Measurements from ENCODE around the gene AANAT. TPM values are rescaled to one million over a fixed set of nuclear protein-coding genes. Genes with fewer than 3 reads are reported as not detected.

AANAT gene
- total RNA-seq, 1 experiment from 2014 or later, result not detected

DNA sequence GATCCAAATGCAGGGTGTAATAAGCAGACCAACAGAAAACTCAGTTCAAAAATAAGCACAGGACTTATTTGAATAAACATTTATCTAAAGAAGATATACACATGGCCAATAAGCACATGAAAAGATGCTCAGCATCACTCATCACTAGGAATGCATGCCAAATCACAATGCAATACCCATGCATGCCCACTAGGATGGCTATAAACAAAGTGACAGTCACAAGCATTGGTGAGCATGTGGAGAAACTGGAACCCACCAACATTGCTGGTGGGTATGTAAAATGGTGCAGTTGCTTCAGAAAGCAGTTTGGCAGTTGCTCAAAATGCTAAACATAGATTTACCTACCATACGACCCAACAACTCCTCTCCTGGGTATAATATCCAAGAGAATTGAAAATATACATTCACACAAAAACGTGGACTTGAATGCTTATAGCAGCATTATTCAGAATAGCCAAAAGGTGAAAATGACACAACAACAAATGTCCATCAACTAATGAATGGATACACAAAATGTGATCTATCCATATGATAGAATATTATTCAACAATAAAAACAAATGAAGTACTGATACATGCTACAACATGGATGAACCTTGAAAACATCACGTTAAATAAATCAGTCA lies 34.6 kb upstream of the AANAT start:
- DNase-seq (ENCODE audit: low read depth, low spot score) (peak; percentile 28), ATAC-seq (peak; percentile 89)

GRCh38 chr17:76433693-76434092 lies 33.7 kb upstream of the AANAT start:
- H2AFZ ChIP-seq (ENCODE audit: low read depth, low read length, poor library complexity, severe bottlenecking), result no peak overlapping the region
- no peak for DNase-seq (ENCODE audit: low read depth, low spot score)
- ChIA-PET POLR2A (no interaction called here), CTCF (no interaction called here), RAD21 (ENCODE audit: low non-redundant PET in 1 of 2, low total read pairs in 2 of 2, uncharacterized antibody in 2 of 2, unreplicated experiment in 2 of 2) (no interaction called here)
- H3K9me3 ChIP-seq (ENCODE audit: control insufficient read depth in 1 of 2, insufficient read depth in 1 of 2, low read depth in 1 of 2, low read length in 2 of 2), result no peaks in the 10 kb centered on the region
- peaks cover 93% of the 10 kb centered on the region for H3K79me2 ChIP-seq (ENCODE audit: insufficient read depth, low read length)
- intact Hi-C loops (cut with micrococcal nuclease), result no loop called here
- no peaks in the 10 kb centered on the region for H3K36me3 ChIP-seq (ENCODE audit: control insufficient read depth in 1 of 2, insufficient read depth in 2 of 2, low read length in 2 of 2)
- peaks cover 23% of the 10 kb centered on the region; the same call in 1 of the 2 replicates for H4K20me1 ChIP-seq (ENCODE audit: insufficient read depth)
- H3K4me3 ChIP-seq (replicated peaks in 1 of 2; ENCODE audit: low read depth in 1 of 2, low read length in 2 of 2), result no peak overlapping the region
- H3K27me3 ChIP-seq (ENCODE audit: insufficient read depth, low read length), result no peaks in the 10 kb centered on the region
- H3K4me2 ChIP-seq (ENCODE audit: low read length), result no peak overlapping the region
- ATAC-seq, result no peak
- H3K9ac ChIP-seq (ENCODE audit: low read length), result no peak overlapping the region
- no peak overlapping the region for H3K27ac ChIP-seq (ENCODE audit: low read depth, low read length)
- BruUV-seq (replicated peaks), result no TSS peak
- no peaks in the 10 kb centered on the region for H3K9me2 ChIP-seq (ENCODE audit: insufficient read depth)
- H3K4me1 ChIP-seq (ENCODE audit: control insufficient read depth in 1 of 2, insufficient read depth in 2 of 2, low read length in 2 of 2), result peaks cover 0 to 11% of the 10 kb centered on the region in 2 experiments; a peak in 1 of 4 replicates
- no peak for TF ChIP-seq SIN3A (IDR thresholded peaks at IDR 0.05; ENCODE audit: low read depth)
- no peak for TF ChIP-seq ZFX (IDR thresholded peaks at IDR 0.05)
- TF ChIP-seq RAD21 (IDR thresholded peaks at IDR 0.05; ENCODE audit: low read depth), result no peak
- TF ChIP-seq POLR2AphosphoS5 (IDR thresholded peaks at IDR 0.05; ENCODE audit: low read depth, low read length), result no peak
- TF ChIP-seq POLR2A (IDR thresholded peaks at IDR 0.05; ENCODE audit: borderline replicate concordance, extremely low read depth, insufficient read depth, insufficient read length), result no peak
- TF ChIP-seq SP1 (IDR thresholded peaks at IDR 0.05; ENCODE audit: low read depth), result no peak
- no peak for TF ChIP-seq REST (IDR thresholded peaks at IDR 0.05; ENCODE audit: low read depth)
- TF ChIP-seq SRF (IDR thresholded peaks at IDR 0.05; ENCODE audit: low read depth), result no peak
- TF ChIP-seq TCF7L2 (IDR thresholded peaks at IDR 0.05; ENCODE audit: borderline replicate concordance, extremely low read depth, insufficient read depth, insufficient read length), result no peak

More for the DNA sequence above, 34.6 kb upstream of the AANAT start:
- Histone ChIP-seq H3K79me2 (ENCODE audit: insufficient read depth, low read length) (peaks cover 93% of the 10 kb centered on the region), H3K27ac (ENCODE audit: low read depth, low read length) (no peak overlapping the region), H3K4me1 (ENCODE audit: control insufficient read depth in 1 of 2, insufficient read depth in 2 of 2, low read length in 2 of 2) (peaks cover 0 to 11% of the 10 kb centered on the region in 2 experiments; a peak in 1 of 4 replicates), H2AFZ (ENCODE audit: low read depth, low read length, poor library complexity, severe bottlenecking) (no peak overlapping the region), H3K27me3 (ENCODE audit: insufficient read depth, low read length) (no peaks in the 10 kb centered on the region), H3K36me3 (ENCODE audit: control insufficient read depth in 1 of 2, insufficient read depth in 2 of 2, low read length in 2 of 2) (no peaks in the 10 kb centered on the region), H3K9ac (ENCODE audit: low read length) (no peak overlapping the region), H3K4me3 (replicated peaks in 1 of 2; ENCODE audit: low read depth in 1 of 2, low read length in 2 of 2) (no peak overlapping the region), H3K4me2 (ENCODE audit: low read length) (no peak overlapping the region), H4K20me1 (ENCODE audit: insufficient read depth) (peaks cover 23% of the 10 kb centered on the region; the same call in 1 of the 2 replicates), H3K9me2 (ENCODE audit: insufficient read depth) (no peaks in the 10 kb centered on the region), H3K9me3 (ENCODE audit: control insufficient read depth in 1 of 2, insufficient read depth in 1 of 2, low read depth in 1 of 2, low read length in 2 of 2) (no peaks in the 10 kb centered on the region)
- ChIA-PET POLR2A (no interaction called here), CTCF (no interaction called here), RAD21 (ENCODE audit: low non-redundant PET in 1 of 2, low total read pairs in 2 of 2, uncharacterized antibody in 2 of 2, unreplicated experiment in 2 of 2) (no interaction called here)
- BruUV-seq (replicated peaks), result no TSS peak
- intact Hi-C loops (cut with micrococcal nuclease), result no loop called here
- TF ChIP-seq SP1 (IDR thresholded peaks at IDR 0.05; ENCODE audit: low read depth), result no peak
- TF ChIP-seq, protein P1, sequence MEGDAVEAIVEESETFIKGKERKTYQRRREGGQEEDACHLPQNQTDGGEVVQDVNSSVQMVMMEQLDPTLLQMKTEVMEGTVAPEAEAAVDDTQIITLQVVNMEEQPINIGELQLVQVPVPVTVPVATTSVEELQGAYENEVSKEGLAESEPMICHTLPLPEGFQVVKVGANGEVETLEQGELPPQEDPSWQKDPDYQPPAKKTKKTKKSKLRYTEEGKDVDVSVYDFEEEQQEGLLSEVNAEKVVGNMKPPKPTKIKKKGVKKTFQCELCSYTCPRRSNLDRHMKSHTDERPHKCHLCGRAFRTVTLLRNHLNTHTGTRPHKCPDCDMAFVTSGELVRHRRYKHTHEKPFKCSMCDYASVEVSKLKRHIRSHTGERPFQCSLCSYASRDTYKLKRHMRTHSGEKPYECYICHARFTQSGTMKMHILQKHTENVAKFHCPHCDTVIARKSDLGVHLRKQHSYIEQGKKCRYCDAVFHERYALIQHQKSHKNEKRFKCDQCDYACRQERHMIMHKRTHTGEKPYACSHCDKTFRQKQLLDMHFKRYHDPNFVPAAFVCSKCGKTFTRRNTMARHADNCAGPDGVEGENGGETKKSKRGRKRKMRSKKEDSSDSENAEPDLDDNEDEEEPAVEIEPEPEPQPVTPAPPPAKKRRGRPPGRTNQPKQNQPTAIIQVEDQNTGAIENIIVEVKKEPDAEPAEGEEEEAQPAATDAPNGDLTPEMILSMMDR (IDR thresholded peaks at IDR 0.05 in 2 of 3, conservative IDR thresholded peaks at IDR 0.05 in 1 of 3; ENCODE audit: borderline replicate concordance in 1 of 3, insufficient read depth in 1 of 3, low read depth in 2 of 3, low read length in 2 of 3), result peak in 2 of 3 experiments; percentile 73 to 76; a peak in 4 of 6 replicates
